IMR-90 (cell line): ENCODE data around the gene PID1. TPM values are rescaled to one million over a fixed set of nuclear protein-coding genes. Genes with fewer than 3 reads are reported as not detected.

Source experiments
- ATAC-seq: fragments of 200-7000 bp; cut with Tn5 transposase; 2 replicates; pipeline ENCODE4 v1.9.1; 2020; ENCODE audit warnings: low read depth, mild to moderate bottlenecking, moderate library complexity
- BruUV-seq: library from RNA; stranded (reverse); fragments of 400-500 nt; replicated peaks from 2 replicates; lab custom pipeline; 2021; lab: Mats Ljungman, UMichigan
- CTCF ChIA-PET: fragments of 300-600 bp; formaldehyde crosslinking; extraction: SDS; loops from one replicate; lab custom pipeline; 2021; ENCODE audit warnings: antibody characterized with exemption; lab: Yijun Ruan, JAX
- POLR2A ChIA-PET: fragments of 300-600 bp; sonication (Branson Sonifier 250); formaldehyde crosslinking; loops from one replicate; lab custom pipeline; 2022; ENCODE audit warnings: antibody characterized with exemption; ENCODE audit not compliant: unreplicated experiment; lab: Charles Lee
- DNase-seq: peaks from one replicate; pipeline ENCODE4 v3.0.0; 2013
- H2AFZ ChIP-seq: replicated peaks from 2 replicates; pipeline ENCODE3; 2013; ENCODE audit warnings: low read length, mild to moderate bottlenecking; ENCODE audit not compliant: poor library complexity
- H2AK5ac ChIP-seq: 2 replicates; pipeline ENCODE4 v1.6.1; 2013; ENCODE audit warnings: low read depth, low read length, inconsistent platforms
- H2AK9ac ChIP-seq: replicated peaks from 2 replicates; pipeline ENCODE3; 2013; ENCODE audit warnings: mild to moderate bottlenecking, low read depth, low read length, moderate library complexity; ENCODE audit not compliant: poor library complexity
- H2BK120ac ChIP-seq: 2 replicates; pipeline ENCODE4 v1.6.1; 2013; ENCODE audit warnings: low read depth, low read length, inconsistent platforms
- H2BK15ac ChIP-seq: 3 replicates; pipeline ENCODE4 v1.6.1; 2013; ENCODE audit warnings: low read depth, low read length, inconsistent platforms
- H2BK20ac ChIP-seq: 2 replicates; pipeline ENCODE4 v1.6.1; 2013; ENCODE audit warnings: low read depth, mild to moderate bottlenecking, inconsistent platforms, low read length, moderate library complexity
- H2BK5ac ChIP-seq: 2 replicates; pipeline ENCODE4 v1.6.1; 2013; ENCODE audit warnings: mild to moderate bottlenecking, low read depth, low read length, inconsistent platforms; ENCODE audit not compliant: poor library complexity, severe bottlenecking
- H3K14ac ChIP-seq: replicated peaks from 2 replicates; pipeline ENCODE4 v1.6.1; 2013; ENCODE audit warnings: low read depth, low read length, inconsistent platforms
- H3K18ac ChIP-seq: 2 replicates; pipeline ENCODE4 v1.6.1; 2013; ENCODE audit warnings: low read depth, low read length, control low read depth
- H3K23ac ChIP-seq: 2 replicates; pipeline ENCODE4 v1.6.1; 2013; ENCODE audit warnings: low read depth, low read length, inconsistent platforms
- H3K27ac ChIP-seq: 2 replicates; pipeline ENCODE4 v1.5.1; 2013; ENCODE audit warnings: mild to moderate bottlenecking, control low read depth, low read length; ENCODE audit not compliant: insufficient read depth
- H3K27me3 ChIP-seq: 2 replicates; pipeline ENCODE4 v1.6.1; 2013; ENCODE audit warnings: low read length; ENCODE audit not compliant: control insufficient read depth, insufficient read depth
- H3K36me3 ChIP-seq: 2 replicates; pipeline ENCODE4 v1.6.1; 2013; ENCODE audit warnings: low read length, mixed read lengths; ENCODE audit not compliant: control insufficient read depth, insufficient read depth
- H3K4ac ChIP-seq: 2 replicates; pipeline ENCODE4 v1.6.1; 2013; ENCODE audit warnings: low read depth, low read length, inconsistent platforms
- H3K4me1 ChIP-seq: 2 replicates; pipeline ENCODE4 v1.6.1; 2013; ENCODE audit warnings: low read length, mixed read lengths; ENCODE audit not compliant: control insufficient read depth, insufficient read depth
- H3K4me2 ChIP-seq: 2 replicates; pipeline ENCODE4 v1.6.1; 2013; ENCODE audit warnings: low read depth, mild to moderate bottlenecking, control low read depth, low read length, moderate library complexity
- H3K4me3 ChIP-seq: 2 replicates; pipeline ENCODE4 v1.5.1; 2013; ENCODE audit warnings: low read depth, mild to moderate bottlenecking, control low read depth, low read length, moderate library complexity; ENCODE audit not compliant: insufficient read depth
- H3K56ac ChIP-seq: 2 replicates; pipeline ENCODE4 v1.6.1; 2013; ENCODE audit warnings: low read length, inconsistent platforms; ENCODE audit not compliant: insufficient read depth; ENCODE audit errors: extremely low read depth
- H3K79me1 ChIP-seq, 2 experiments: 2 replicates each; pipeline ENCODE4 v1.6.1; 2013; ENCODE audit warnings: low read length in 2 of 2, inconsistent platforms in 1 of 2, low read depth in 1 of 2
- H3K9ac ChIP-seq: 2 replicates; pipeline ENCODE4 v1.6.1; 2013; ENCODE audit warnings: low read depth, low read length, control low read depth
- H3K9me1 ChIP-seq: 2 replicates; pipeline ENCODE4 v1.6.1; 2013; ENCODE audit warnings: low read length, inconsistent platforms; ENCODE audit not compliant: insufficient read depth
- H3K9me3 ChIP-seq: 2 replicates; pipeline ENCODE4 v1.6.1; 2013; ENCODE audit warnings: low read length; ENCODE audit not compliant: control insufficient read depth, insufficient read depth
- H4K20me1 ChIP-seq: 2 replicates; pipeline ENCODE4 v1.6.1; 2013; ENCODE audit warnings: low read length, inconsistent platforms; ENCODE audit not compliant: insufficient read depth
- H4K5ac ChIP-seq: 2 replicates; pipeline ENCODE4 v1.6.1; 2013; ENCODE audit warnings: mild to moderate bottlenecking, low read depth, low read length, control low read depth
- H4K8ac ChIP-seq, 2 experiments: 2 replicates each; pipeline ENCODE4 v1.6.1; 2013; ENCODE audit warnings: low read depth in 2 of 2, low read length in 2 of 2, control low read depth in 1 of 2, inconsistent platforms in 1 of 2
- H4K91ac ChIP-seq: 2 replicates; pipeline ENCODE4 v1.6.1; 2013; ENCODE audit warnings: low read depth, low read length, inconsistent platforms; ENCODE audit not compliant: insufficient read depth
- CEBPB ChIP-seq: IDR thresholded peaks from 2 replicates; pipeline ENCODE4 v1.6.1; 2012; ENCODE audit warnings: low read depth, low read length, improper control_type of control experiment
- CHD1 ChIP-seq: IDR thresholded peaks from 2 replicates; pipeline ENCODE4 v1.6.1; 2012; ENCODE audit warnings: low read depth, low read length, improper control_type of control experiment
- ELK1 ChIP-seq: fragments of 150-350 bp; IDR thresholded peaks from 2 replicates; pipeline ENCODE4 v1.6.1; 2016; ENCODE audit warnings: low read depth, mild to moderate bottlenecking, low read length, moderate library complexity, borderline replicate concordance
- RFX5 ChIP-seq: IDR thresholded peaks from 2 replicates; pipeline ENCODE4 v1.8.0; 2012; ENCODE audit warnings: low read depth, mild to moderate bottlenecking, low read length, moderate library complexity
- SMC3 ChIP-seq: fragments of 150-350 bp; IDR thresholded peaks from 2 replicates; pipeline ENCODE4 v1.6.1; 2016; ENCODE audit warnings: low read depth, mild to moderate bottlenecking, antibody characterized with exemption, low read length, moderate library complexity
- WGBS, 2 experiments: methylation state at CpG; one replicate each; pipeline versions ENCODE4 v1.1.5 to v1.1.7; 2013; ENCODE audit warnings: missing lambda C conversion rate in 2 of 2; ENCODE audit not compliant: insufficient read length in 1 of 2; ENCODE audit errors: extremely low coverage in 2 of 2; 5-methylcytosine and 5-hydroxymethylcytosine counted together
- dilution Hi-C: fragments of 300-500 bp; cut with HindIII; formaldehyde crosslinking; loops from one replicate; pipeline ENCODE4 v1.14.3; 2018; ENCODE audit warnings: low sequenced_read_pairs; ENCODE audit not compliant: unreplicated experiment
- in situ Hi-C: fragments of 300-500 bp; cut with MboI; formaldehyde crosslinking; loops from 3 replicates; pipeline ENCODE4 v1.14.3; 2019; ENCODE audit warnings: low sequenced_read_pairs, inconsistent platforms, mixed read lengths
- intact Hi-C: fragments of 100-400 bp; cut with micrococcal nuclease; formaldehyde crosslinking; loops from 2 replicates; pipeline ENCODE4 v1.10.0; 2022
- polyA plus RNA-seq, 3 experiments: library from polyadenylated mRNA; depleted of rRNA; stranded (reverse); fragments of >200 nt; gene quantifications; 2 replicates each; pipeline ENCODE4 v1.2.3, GENCODE V29; 2012; ENCODE audit warnings: low replicate concordance in 1 of 3
- total RNA-seq: library from RNA; depleted of rRNA; stranded (reverse); fragments of >200 nt; gene quantifications from 2 replicates; pipeline ENCODE4 v1.2.3, GENCODE V29; 2012

PID1 gene
- total and polyA plus RNA-seq, 2 of the 4 experiments (the other 2 are of a cell fraction): 0.90 to 1.9 TPM

GRCh38 chr2:229089776-229090175 is 181.3 kb downstream of the PID1 start:
- H4K91ac ChIP-seq: no peak overlapping the region
- H3K4me2 ChIP-seq: no peak overlapping the region
- WGBS, 2 experiments: 80% methylated on average over 1 of the region's 3 CpGs; no CpG with 5 or more reads in 1 of the 2 experiments
- ATAC-seq (no peak), DNase-seq (no peak)
- H2AK5ac ChIP-seq: no peak overlapping the region
- no peaks in the 10 kb centered on the region; the same call in 1 of the 2 replicates for H3K9me3 ChIP-seq
- ChIA-PET POLR2A (no interaction called here), CTCF (no interaction called here)
- no peaks in the 10 kb centered on the region for H3K4me1 ChIP-seq
- H2BK120ac ChIP-seq: no peak overlapping the region
- H2BK15ac ChIP-seq: no peak overlapping the region
- dilution Hi-C loops (no loop called here), intact Hi-C loops (no loop called here), in situ Hi-C loops (no loop called here)
- H4K20me1 ChIP-seq: no peaks in the 10 kb centered on the region
- TF ChIP-seq RFX5: no peak
- TF ChIP-seq SMC3: no peak
- no peak for TF ChIP-seq CHD1
- TF ChIP-seq CEBPB: no peak
- no peak for TF ChIP-seq ELK1
- H3K9me1 ChIP-seq: no peaks in the 10 kb centered on the region
- no peak overlapping the region for H4K8ac ChIP-seq
- H3K79me1 ChIP-seq: no peaks in the 10 kb centered on the region
- H3K27me3 ChIP-seq: no peaks in the 10 kb centered on the region
- H3K18ac ChIP-seq: no peak overlapping the region
- BruUV-seq: no TSS peak
- no peak overlapping the region for H2AK9ac ChIP-seq
- H3K27ac ChIP-seq: no peak overlapping the region
- no peak overlapping the region for H2BK20ac ChIP-seq
- no peak overlapping the region for H3K14ac ChIP-seq
- H2BK5ac ChIP-seq: no peak overlapping the region
- no peak overlapping the region for H3K9ac ChIP-seq
- H4K5ac ChIP-seq: no peak overlapping the region
- H3K36me3 ChIP-seq: no peaks in the 10 kb centered on the region
- no peak overlapping the region for H2AFZ ChIP-seq
- H3K4me3 ChIP-seq: no peak overlapping the region
- no peak overlapping the region for H3K4ac ChIP-seq
- H3K56ac ChIP-seq: no peak overlapping the region
- no peak overlapping the region for H3K23ac ChIP-seq
